Measurements from ENCODE around the gene ALK. TPM values are rescaled to one million over a fixed set of nuclear protein-coding genes. Genes with fewer than 3 reads are reported as not detected.

Gene ALK
- polyA plus RNA-seq, 3 donors = not detected

- Mint-ChIP-seq H3K4me1 (no peaks in the 10 kb centered on the region), H3K27me3 (ENCODE audit: low read depth in 3 of 3) (peaks cover 0 to 2% (median 0%) of the 10 kb centered on the region in 3 donors), H3K4me3 (no peak overlapping the region), H3K9me3 (peaks cover 0 to 15% (median 2%) of the 10 kb centered on the region in 7 donors), H3K36me3 (no peaks in the 10 kb centered on the region), H3K27ac (no peak overlapping the region)
- H3K9ac ChIP-seq (ENCODE audit: insufficient read depth, low read length, poor library complexity, severe bottlenecking) = no peak overlapping the region
- no peaks in the 10 kb centered on the region for H3K79me2 ChIP-seq (ENCODE audit: insufficient read depth, low read length)
- intact Hi-C loops (cut with micrococcal nuclease) = no loop called here
- no peak overlapping the region for H3K27ac ChIP-seq (ENCODE audit: low read depth in 1 of 2, low read length in 2 of 2)
- no peaks in the 10 kb centered on the region for H4K20me1 ChIP-seq (ENCODE audit: insufficient read depth, low read length)
- DNase-seq = no peak
- H3K9me3 ChIP-seq (replicated peaks in 1 of 2; ENCODE audit: control insufficient read depth in 1 of 2, insufficient read depth in 1 of 2, low read length in 2 of 2) = no peaks in the 10 kb centered on the region
- no peaks in the 10 kb centered on the region for H3K36me3 ChIP-seq (replicated peaks in 1 of 2; ENCODE audit: control insufficient read depth in 1 of 2, insufficient read depth in 2 of 2, low read length in 2 of 2)
- H3K4me2 ChIP-seq (replicated peaks; ENCODE audit: extremely low read depth, low read length, poor library complexity, severe bottlenecking) = no peak overlapping the region
- no peak overlapping the region for H3K4me3 ChIP-seq (replicated peaks in 1 of 3; ENCODE audit: low read depth in 2 of 3, low read length in 3 of 3)
- TF ChIP-seq, protein P1, sequence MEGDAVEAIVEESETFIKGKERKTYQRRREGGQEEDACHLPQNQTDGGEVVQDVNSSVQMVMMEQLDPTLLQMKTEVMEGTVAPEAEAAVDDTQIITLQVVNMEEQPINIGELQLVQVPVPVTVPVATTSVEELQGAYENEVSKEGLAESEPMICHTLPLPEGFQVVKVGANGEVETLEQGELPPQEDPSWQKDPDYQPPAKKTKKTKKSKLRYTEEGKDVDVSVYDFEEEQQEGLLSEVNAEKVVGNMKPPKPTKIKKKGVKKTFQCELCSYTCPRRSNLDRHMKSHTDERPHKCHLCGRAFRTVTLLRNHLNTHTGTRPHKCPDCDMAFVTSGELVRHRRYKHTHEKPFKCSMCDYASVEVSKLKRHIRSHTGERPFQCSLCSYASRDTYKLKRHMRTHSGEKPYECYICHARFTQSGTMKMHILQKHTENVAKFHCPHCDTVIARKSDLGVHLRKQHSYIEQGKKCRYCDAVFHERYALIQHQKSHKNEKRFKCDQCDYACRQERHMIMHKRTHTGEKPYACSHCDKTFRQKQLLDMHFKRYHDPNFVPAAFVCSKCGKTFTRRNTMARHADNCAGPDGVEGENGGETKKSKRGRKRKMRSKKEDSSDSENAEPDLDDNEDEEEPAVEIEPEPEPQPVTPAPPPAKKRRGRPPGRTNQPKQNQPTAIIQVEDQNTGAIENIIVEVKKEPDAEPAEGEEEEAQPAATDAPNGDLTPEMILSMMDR (IDR thresholded peaks at IDR 0.05) = no peak
- H3K4me1 ChIP-seq (ENCODE audit: control insufficient read depth in 1 of 2, insufficient read depth in 2 of 2, low read length in 2 of 2) = no peaks in the 10 kb centered on the region
- no peaks in the 10 kb centered on the region for H3K27me3 ChIP-seq (ENCODE audit: control insufficient read depth in 2 of 2, insufficient read depth in 2 of 2, low read length in 2 of 2)
- no peak overlapping the region for H2AFZ ChIP-seq (ENCODE audit: insufficient read depth, low read depth, low read length, poor library complexity, severe bottlenecking)
- 100% methylated on average over 2 of the region's 4 CpGs for WGBS (ENCODE audit: insufficient coverage)
Observed at GRCh38 chr2:29807082-29807481, 114.3 kb downstream of the ALK start.

- intact Hi-C loops (cut with micrococcal nuclease) = no loop called here
- Histone ChIP-seq H3K9ac (ENCODE audit: insufficient read depth, low read length, poor library complexity, severe bottlenecking) (no peak overlapping the region), H3K4me2 (replicated peaks; ENCODE audit: extremely low read depth, low read length, poor library complexity, severe bottlenecking) (no peak overlapping the region), H3K4me3 (replicated peaks in 1 of 3; ENCODE audit: low read depth in 2 of 3, low read length in 3 of 3) (no peak overlapping the region), H3K79me2 (ENCODE audit: insufficient read depth, low read length) (no peaks in the 10 kb centered on the region), H3K9me3 (replicated peaks in 1 of 2; ENCODE audit: control insufficient read depth in 1 of 2, insufficient read depth in 1 of 2, low read length in 2 of 2) (no peaks in the 10 kb centered on the region), H3K36me3 (replicated peaks in 1 of 2; ENCODE audit: control insufficient read depth in 1 of 2, insufficient read depth in 2 of 2, low read length in 2 of 2) (no peaks in the 10 kb centered on the region), H3K27ac (ENCODE audit: low read depth in 1 of 2, low read length in 2 of 2) (no peak overlapping the region), H3K27me3 (ENCODE audit: control insufficient read depth in 2 of 2, insufficient read depth in 2 of 2, low read length in 2 of 2) (no peaks in the 10 kb centered on the region), H4K20me1 (ENCODE audit: insufficient read depth, low read length) (no peaks in the 10 kb centered on the region), H3K4me1 (ENCODE audit: control insufficient read depth in 1 of 2, insufficient read depth in 2 of 2, low read length in 2 of 2) (no peaks in the 10 kb centered on the region), H2AFZ (ENCODE audit: insufficient read depth, low read depth, low read length, poor library complexity, severe bottlenecking) (no peak overlapping the region)
- Mint-ChIP-seq H3K27ac (no peak overlapping the region), H3K9me3 (peaks cover 0 to 11% (median 2%) of the 10 kb centered on the region in 7 donors), H3K36me3 (no peaks in the 10 kb centered on the region), H3K27me3 (ENCODE audit: low read depth in 3 of 3) (no peaks in the 10 kb centered on the region), H3K4me1 (no peaks in the 10 kb centered on the region), H3K4me3 (no peak overlapping the region)
- no peak for DNase-seq
- WGBS (ENCODE audit: insufficient coverage) = 100% methylated on average over 1 of the region's 5 CpGs
- TF ChIP-seq, protein P1 (IDR thresholded peaks at IDR 0.05) = no peak
Observed at GRCh38 chr2:29806461-29806860, 114.9 kb downstream of the ALK start.

Data from CD14-positive monocyte (primary cell).